GM18873 (cell line): ENCODE data around the gene DACT3.

Source experiments
- ATAC-seq: cut with Tn5 transposase; IDR thresholded peaks from one replicate; pipeline ENCODE4 v1.9.1; 2021; ENCODE audit warnings: mild to moderate bottlenecking, moderate library complexity, moderate number of reproducible peaks; ENCODE audit not compliant: unreplicated experiment, low FRiP score

DACT3 gene

GRCh38 chr19:46670813-46671212, 9.8 kb upstream of the DACT3 start:
- no peak for ATAC-seq

GRCh38 chr19:46668662-46669061, 7.7 kb upstream of the DACT3 start:
- no peak for ATAC-seq

GRCh38 chr19:46665072-46665471, 4.1 kb upstream of the DACT3 start:
- ATAC-seq, result no peak

GRCh38 chr19:46661735-46662592, 982 bp upstream of the DACT3 start:
- no peak for ATAC-seq

DNA sequence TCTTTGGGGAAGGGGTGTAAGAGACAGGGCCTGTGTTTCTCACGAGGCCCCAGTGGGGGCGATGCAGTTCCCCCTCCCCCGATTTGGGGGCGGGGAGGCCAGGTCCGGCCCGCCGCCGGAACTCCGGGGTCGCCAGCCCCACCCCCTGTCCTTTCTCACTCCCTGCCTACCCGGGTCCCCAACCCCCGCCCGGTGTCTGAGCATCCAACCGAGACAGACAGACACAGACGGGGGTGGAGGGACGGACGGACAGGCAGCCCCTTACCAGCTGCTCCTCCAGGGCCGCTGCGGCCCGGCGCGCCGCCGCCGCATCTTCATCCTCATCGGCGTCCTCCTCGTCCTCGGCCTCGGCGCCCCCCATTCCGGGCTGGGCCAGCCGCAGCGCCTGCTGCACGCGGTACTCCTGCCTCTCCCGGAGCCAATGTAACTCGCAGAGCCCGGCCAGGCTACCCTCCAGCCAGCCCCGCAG, 397 bp downstream of the DACT3 start:
- peak; percentile 4 for ATAC-seq

GRCh38 chr19:46660008-46660517, 919 bp downstream of the DACT3 start:
- ATAC-seq, result no peak

- ATAC-seq, result no peak
Observed at GRCh38 chr19:46659151-46660007, 1.6 kb downstream of the DACT3 start.

GRCh38 chr19:46656541-46656940, 4.4 kb downstream of the DACT3 start:
- ATAC-seq, result no peak

DNA sequence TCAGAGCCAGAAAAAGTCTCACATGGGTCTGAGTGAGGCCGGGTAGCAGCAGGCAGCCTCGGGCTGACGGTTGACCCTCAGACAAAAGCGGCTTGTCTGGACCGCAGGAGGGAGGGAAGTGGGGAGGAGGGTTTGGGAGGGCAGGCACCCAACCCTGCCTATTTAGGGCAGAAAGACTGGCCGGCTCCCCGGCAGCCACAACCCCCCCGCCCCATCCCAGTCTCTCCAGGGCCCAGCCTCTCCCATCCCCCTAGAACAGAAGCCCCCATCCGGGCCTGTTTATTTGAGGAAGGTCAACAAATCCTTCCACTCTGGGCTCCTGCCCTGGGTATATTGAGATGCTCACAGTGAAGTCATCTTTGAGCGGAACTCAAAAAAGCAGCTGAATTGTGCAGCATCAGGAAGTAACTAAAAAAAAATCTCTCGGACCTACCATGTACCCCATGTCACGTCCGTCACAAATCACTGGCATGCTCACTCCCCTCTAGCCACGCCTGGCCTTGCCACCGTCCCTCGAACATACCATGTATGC, 6.3 kb downstream of the DACT3 start:
- ATAC-seq, result no peak

DNA sequence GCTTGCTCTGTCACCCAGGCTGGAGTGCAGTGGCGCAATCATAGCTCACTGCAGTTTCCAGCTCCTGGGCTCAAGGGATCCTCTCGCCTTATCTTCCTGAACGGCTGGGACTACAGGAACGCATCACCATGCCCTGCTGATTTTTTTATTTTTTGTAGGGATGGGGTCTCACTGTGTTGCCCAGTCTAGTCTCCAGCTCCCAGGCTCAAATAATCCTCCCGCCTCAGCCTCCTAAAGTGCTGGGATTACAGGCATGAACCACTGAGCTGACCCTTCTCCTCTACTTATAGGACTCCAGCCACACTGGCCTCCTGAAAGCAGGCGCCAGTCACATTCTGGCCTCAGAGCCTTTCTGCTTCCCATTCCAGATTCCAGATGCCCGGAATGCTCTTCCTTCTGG, 10.5 kb downstream of the DACT3 start:
- no peak for ATAC-seq

GRCh38 chr19:46648961-46649960, 11.7 kb downstream of the DACT3 start:
- no peak for ATAC-seq

- ATAC-seq, result no peak
Observed at GRCh38 chr19:46648060-46648960, 12.7 kb downstream of the DACT3 start.

DNA sequence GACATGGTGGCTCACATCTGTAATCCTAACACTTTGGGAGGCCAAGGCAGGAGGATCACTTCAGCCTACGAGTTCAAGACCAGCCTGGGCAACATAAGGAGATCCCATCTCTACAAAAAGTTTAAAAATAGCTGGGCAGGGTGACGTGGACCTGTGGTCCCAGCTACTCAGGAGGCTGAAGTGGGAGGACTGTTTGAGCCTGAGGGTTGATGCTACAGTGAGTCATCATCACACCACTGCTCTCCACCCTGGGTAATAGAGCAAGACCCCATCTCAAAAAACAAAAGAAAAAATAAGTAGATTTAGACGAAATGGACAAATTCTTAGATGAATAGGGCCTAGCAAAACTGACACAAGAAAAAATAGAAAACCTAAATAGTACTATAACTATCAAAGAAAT, 14.6 kb downstream of the DACT3 start:
- ATAC-seq, result no peak

DNA sequence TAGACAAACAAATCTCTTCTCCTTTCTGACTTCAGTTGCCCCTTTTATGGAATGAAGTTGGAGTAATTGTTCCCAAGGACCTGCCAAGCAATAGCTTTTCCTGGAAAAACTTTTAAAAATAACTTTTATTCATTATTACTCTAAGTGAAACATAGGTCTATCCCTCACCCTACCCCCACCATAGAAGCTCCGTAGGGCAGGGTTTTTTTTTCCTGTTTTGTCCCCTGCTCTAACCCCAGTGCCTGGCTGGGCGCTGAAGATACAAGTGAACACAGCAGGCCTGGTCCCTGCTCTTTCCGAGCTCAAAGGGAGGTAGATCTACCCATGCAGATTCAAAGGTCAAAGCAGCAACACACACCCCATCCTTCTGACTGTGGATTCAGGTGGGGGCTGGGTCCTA, 16.3 kb downstream of the DACT3 start:
- no peak for ATAC-seq

- no peak for ATAC-seq
Observed at GRCh38 chr19:46640656-46641055, 20.3 kb downstream of the DACT3 start.

DNA sequence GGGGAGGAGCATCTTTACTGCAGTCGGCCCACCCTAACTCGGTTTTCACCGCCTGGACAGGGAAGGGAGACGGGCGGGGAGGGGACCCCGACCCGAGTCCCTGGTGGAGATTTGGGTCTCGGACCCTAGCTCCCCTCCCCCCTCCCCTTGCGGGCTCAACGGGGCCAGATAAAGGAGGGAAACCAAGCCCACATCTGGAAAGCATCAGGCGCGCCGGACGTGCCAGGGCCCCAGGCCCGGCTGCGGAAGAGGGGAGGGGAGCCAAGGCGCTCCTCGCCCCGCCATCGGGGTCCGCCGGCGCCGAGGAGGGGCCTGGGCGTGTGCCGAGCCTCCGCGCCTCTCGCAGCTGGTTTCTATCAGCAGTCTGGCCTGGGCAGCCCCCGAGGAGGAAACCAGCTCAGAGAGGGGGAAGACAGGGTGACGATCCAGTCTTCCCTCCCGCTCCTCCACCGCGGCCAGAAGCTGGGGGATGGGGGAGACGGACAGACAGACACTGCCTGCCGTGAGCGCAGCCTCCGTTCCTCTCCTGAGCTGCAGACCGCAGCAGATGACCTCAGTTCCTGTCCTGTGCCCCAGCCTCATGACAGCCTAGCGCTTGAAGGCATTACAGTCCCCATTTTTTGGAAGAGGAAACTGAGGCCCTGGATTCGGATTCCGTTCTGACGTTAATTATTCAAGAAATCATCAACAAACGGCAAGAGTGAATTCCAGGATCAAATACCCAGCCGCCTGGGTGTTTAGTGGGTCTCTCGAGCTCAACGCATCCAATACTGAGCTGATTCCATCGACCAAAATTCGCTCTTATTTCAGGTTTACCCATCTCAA, 21.4 kb downstream of the DACT3 start:
- no peak for ATAC-seq

DNA sequence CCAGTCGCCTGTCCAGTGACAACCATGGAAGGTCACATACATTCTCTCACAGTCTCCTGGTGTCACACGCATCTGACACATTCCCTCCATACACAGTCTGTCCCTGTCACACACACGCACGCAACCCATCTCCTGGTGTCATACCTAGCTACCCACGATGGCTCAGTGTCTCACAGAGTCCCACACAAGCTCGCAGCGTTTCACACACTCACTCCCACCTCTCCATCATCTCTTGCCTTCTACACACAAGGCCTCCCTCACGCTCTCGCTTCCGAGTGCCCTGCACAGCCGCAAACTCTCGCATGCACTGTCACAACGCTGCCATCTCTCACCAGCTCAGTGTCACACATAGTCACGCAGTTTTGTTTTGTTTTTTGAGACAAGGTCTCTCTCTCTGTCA, 23.8 kb downstream of the DACT3 start:
- ATAC-seq, result no peak
